Neural cell (in vitro differentiated cells): ENCODE results near the gene L3MBTL1. TPM values are rescaled to one million over a fixed set of nuclear protein-coding genes. Genes with fewer than 3 reads are reported as not detected.

Experiments
- H2AFZ ChIP-seq: fragments of 200-600, 300-800 bp; sonication (generic), shearing (Covaris generic); 2 replicates; pipeline ENCODE4 v1.6.0; 2014; ENCODE audit warnings: low read depth, mild to moderate bottlenecking, antibody characterized with exemption, low read length, moderate library complexity
- H3F3A ChIP-seq: fragments of 200-600 bp; shearing (Covaris generic); 2 replicates; pipeline ENCODE4 v1.6.1; 2016; ENCODE audit warnings: mild to moderate bottlenecking, moderate library complexity, mixed read lengths, antibody characterized with exemption, low read length; ENCODE audit not compliant: insufficient read depth, poor library complexity, severe bottlenecking
- H3K27ac ChIP-seq: fragments of 200-600, 300-800 bp; sonication (generic), shearing (Covaris generic); 2 replicates; pipeline ENCODE4 v1.5.1; 2014; ENCODE audit warnings: mild to moderate bottlenecking, low read length, moderate library complexity
- H3K27me3 ChIP-seq: fragments of 300-800, 200-600 bp; sonication (generic), shearing (Covaris generic); 2 replicates; pipeline ENCODE4 v1.6.0; 2014; ENCODE audit warnings: mild to moderate bottlenecking, low read depth, low read length, moderate library complexity; ENCODE audit not compliant: insufficient read depth
- H3K36me3 ChIP-seq: fragments of 300-800, 200-600 bp; sonication (generic), shearing (Covaris generic); 2 replicates; pipeline ENCODE4 v1.5.1; 2014; ENCODE audit warnings: mild to moderate bottlenecking, antibody characterized with exemption, low read length, moderate library complexity; ENCODE audit not compliant: insufficient read depth
- H3K4me2 ChIP-seq: fragments of 300-800, 200-600 bp; sonication (generic), shearing (Covaris generic); 2 replicates; pipeline ENCODE4 v1.6.0; 2014; ENCODE audit warnings: mild to moderate bottlenecking, low read length
- H3K4me3 ChIP-seq: fragments of 300-800, 200-600 bp; sonication (generic), shearing (Covaris generic); 2 replicates; pipeline ENCODE4 v1.5.1; 2014; ENCODE audit warnings: mild to moderate bottlenecking, low read length, moderate library complexity
- H3K79me2 ChIP-seq: fragments of 200-600 bp; shearing (Covaris generic); replicated peaks from 2 replicates; pipeline ENCODE4 v1.6.0; 2014; ENCODE audit warnings: mild to moderate bottlenecking, low read length, moderate library complexity; ENCODE audit not compliant: insufficient read depth
- H3K9ac ChIP-seq: fragments of 300-800, 200-600 bp; sonication (generic), shearing (Covaris generic); 2 replicates; pipeline ENCODE4 v1.6.1; 2016; ENCODE audit warnings: mild to moderate bottlenecking, low read length, mixed read lengths
- H3K9me2 ChIP-seq: fragments of 200-600 bp; shearing (Covaris generic); 2 replicates; pipeline ENCODE4 v1.6.1; 2016; ENCODE audit warnings: mild to moderate bottlenecking, low read length, mixed read lengths; ENCODE audit not compliant: insufficient read depth
- H3K9me3 ChIP-seq: fragments of 200-600, 300-800 bp; sonication (generic), shearing (Covaris generic); 2 replicates; pipeline ENCODE4 v1.6.1; 2016; ENCODE audit warnings: mild to moderate bottlenecking, mixed run types, low read length, moderate library complexity, mixed read lengths
- H4K20me1 ChIP-seq: fragments of 200-600 bp; shearing (Covaris generic); 2 replicates; pipeline ENCODE4 v1.6.1; 2016; ENCODE audit warnings: mild to moderate bottlenecking, mixed run types; ENCODE audit not compliant: insufficient read depth
- CTCF ChIP-seq: fragments of 450-650 bp; IDR thresholded peaks from 2 replicates; pipeline ENCODE4 v1.5.1; 2014; ENCODE audit warnings: antibody characterized with exemption, mild to moderate bottlenecking, moderate library complexity; ENCODE audit not compliant: poor library complexity, severe bottlenecking
- EP300 ChIP-seq: fragments of 450-650 bp; conservative IDR thresholded peaks from 2 replicates; pipeline ENCODE4 v1.6.1; 2014; ENCODE audit warnings: antibody characterized with exemption, mild to moderate bottlenecking, moderate library complexity; ENCODE audit not compliant: poor library complexity, severe bottlenecking
- EZH2 ChIP-seq: fragments of 200-600, 300-800 bp; shearing (Covaris generic), sonication (generic); IDR thresholded peaks from 2 replicates; pipeline ENCODE4 v1.6.1; 2014; ENCODE audit warnings: antibody characterized with exemption, low read length, borderline replicate concordance, mild to moderate bottlenecking; ENCODE audit not compliant: insufficient read depth, poor library complexity, severe bottlenecking
- MXI1 ChIP-seq: fragments of 450-650 bp; conservative IDR thresholded peaks from 2 replicates; pipeline ENCODE4 v1.6.1; 2014; ENCODE audit warnings: antibody characterized with exemption, mild to moderate bottlenecking; ENCODE audit not compliant: poor library complexity, severe bottlenecking
- POLR2AphosphoS5 ChIP-seq: IDR thresholded peaks from 2 replicates; pipeline ENCODE4 v1.6.1; 2012
- RAD21 ChIP-seq: fragments of 450-650 bp; conservative IDR thresholded peaks from 2 replicates; pipeline ENCODE4 v1.6.1; 2014; ENCODE audit warnings: antibody characterized with exemption, mild to moderate bottlenecking, moderate library complexity
- SMC3 ChIP-seq: fragments of 450-650 bp; conservative IDR thresholded peaks from 2 replicates; pipeline ENCODE4 v1.6.1; 2014; ENCODE audit warnings: antibody characterized with exemption, mild to moderate bottlenecking, moderate library complexity; ENCODE audit not compliant: poor library complexity
- TAF1 ChIP-seq: IDR thresholded peaks from 2 replicates; pipeline ENCODE4 v1.6.1; 2012; ENCODE audit warnings: low read depth
- polyA plus RNA-seq: library from polyadenylated mRNA; depleted of rRNA; stranded (reverse); fragments of >200 nt; gene quantifications from 2 replicates; pipeline ENCODE4 v1.2.3, GENCODE V29; 2014
- TF ChIP-seq, protein P1 (sequence below): IDR thresholded peaks from 2 replicates; pipeline ENCODE4 v1.6.1; 2012; ENCODE audit warnings: borderline replicate concordance

The L3MBTL1 gene
- polyA plus RNA-seq, 1 donor from 2014 or later = 22.0 TPM

- TF ChIP-seq EZH2 (no peak), SMC3 (no peak), TAF1 (no peak), RAD21 (no peak), CTCF (no peak), MXI1 (no peak), POLR2AphosphoS5 (no peak), EP300 (no peak)
- TF ChIP-seq, protein P1, sequence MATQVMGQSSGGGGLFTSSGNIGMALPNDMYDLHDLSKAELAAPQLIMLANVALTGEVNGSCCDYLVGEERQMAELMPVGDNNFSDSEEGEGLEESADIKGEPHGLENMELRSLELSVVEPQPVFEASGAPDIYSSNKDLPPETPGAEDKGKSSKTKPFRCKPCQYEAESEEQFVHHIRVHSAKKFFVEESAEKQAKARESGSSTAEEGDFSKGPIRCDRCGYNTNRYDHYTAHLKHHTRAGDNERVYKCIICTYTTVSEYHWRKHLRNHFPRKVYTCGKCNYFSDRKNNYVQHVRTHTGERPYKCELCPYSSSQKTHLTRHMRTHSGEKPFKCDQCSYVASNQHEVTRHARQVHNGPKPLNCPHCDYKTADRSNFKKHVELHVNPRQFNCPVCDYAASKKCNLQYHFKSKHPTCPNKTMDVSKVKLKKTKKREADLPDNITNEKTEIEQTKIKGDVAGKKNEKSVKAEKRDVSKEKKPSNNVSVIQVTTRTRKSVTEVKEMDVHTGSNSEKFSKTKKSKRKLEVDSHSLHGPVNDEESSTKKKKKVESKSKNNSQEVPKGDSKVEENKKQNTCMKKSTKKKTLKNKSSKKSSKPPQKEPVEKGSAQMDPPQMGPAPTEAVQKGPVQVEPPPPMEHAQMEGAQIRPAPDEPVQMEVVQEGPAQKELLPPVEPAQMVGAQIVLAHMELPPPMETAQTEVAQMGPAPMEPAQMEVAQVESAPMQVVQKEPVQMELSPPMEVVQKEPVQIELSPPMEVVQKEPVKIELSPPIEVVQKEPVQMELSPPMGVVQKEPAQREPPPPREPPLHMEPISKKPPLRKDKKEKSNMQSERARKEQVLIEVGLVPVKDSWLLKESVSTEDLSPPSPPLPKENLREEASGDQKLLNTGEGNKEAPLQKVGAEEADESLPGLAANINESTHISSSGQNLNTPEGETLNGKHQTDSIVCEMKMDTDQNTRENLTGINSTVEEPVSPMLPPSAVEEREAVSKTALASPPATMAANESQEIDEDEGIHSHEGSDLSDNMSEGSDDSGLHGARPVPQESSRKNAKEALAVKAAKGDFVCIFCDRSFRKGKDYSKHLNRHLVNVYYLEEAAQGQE = no peak
- Histone ChIP-seq H3K4me3 (no peak overlapping the region), H3K27me3 (no peaks in the 10 kb centered on the region), H4K20me1 (peaks cover 11% of the 10 kb centered on the region), H3K9ac (no peak overlapping the region), H3K9me3 (no peaks in the 10 kb centered on the region), H2AFZ (no peak overlapping the region), H3K9me2 (no peaks in the 10 kb centered on the region), H3K79me2 (peaks cover 33% of the 10 kb centered on the region), H3K4me2 (no peak overlapping the region), H3K27ac (no peak overlapping the region), H3K36me3 (peaks cover 35% of the 10 kb centered on the region), H3F3A (no peaks in the 10 kb centered on the region)
Measured at GRCh38 chr20:43464219-43464790, 43.2 kb upstream of the L3MBTL1 start.

GRCh38 chr20:43465625-43465943 lies 41.9 kb upstream of the L3MBTL1 start:
- H3K4me3 ChIP-seq = no peak overlapping the region
- no peak overlapping the region for H2AFZ ChIP-seq
- H3K79me2 ChIP-seq = peaks cover 20% of the 10 kb centered on the region
- no peak overlapping the region for H3K9ac ChIP-seq
- H3K9me2 ChIP-seq = no peaks in the 10 kb centered on the region
- no peaks in the 10 kb centered on the region for H3K27me3 ChIP-seq
- peaks cover 6% of the 10 kb centered on the region for H4K20me1 ChIP-seq
- H3K4me2 ChIP-seq = no peak overlapping the region
- H3K9me3 ChIP-seq = no peaks in the 10 kb centered on the region
- TF ChIP-seq SMC3 (no peak), RAD21 (no peak), MXI1 (no peak), EP300 (no peak), POLR2AphosphoS5 (no peak), EZH2 (no peak), TAF1 (no peak), CTCF (no peak)
- TF ChIP-seq, protein P1 = no peak
- no peaks in the 10 kb centered on the region for H3F3A ChIP-seq
- no peak overlapping the region for H3K27ac ChIP-seq
- H3K36me3 ChIP-seq = peaks cover 26% of the 10 kb centered on the region
